Central memory CD8-positive, alpha-beta T cell (primary cell): ENCODE results near the gene ALKBH8.
"Not testable (repeated sequence)": the region's sequence is repeated elsewhere in the genome, so short reads cannot be mapped to it uniquely, and the experiment has no call there.

Experiments
- ATAC-seq: fragments of 150-1000 bp; cut with Tn5 transposase; replicated peaks from 2 replicates; pipeline ENCODE4 v1.10.0; 2022; ENCODE audit warnings: mild to moderate bottlenecking, moderate FRiP score, moderate number of reproducible peaks; ENCODE audit not compliant: poor library complexity, severe bottlenecking; ENCODE audit errors: extremely low read depth
- DNase-seq, 2 donors: peaks; one replicate each; pipeline ENCODE4 v3.0.0; 2021; ENCODE audit warnings: low spot score in 2 of 2
- H3K27ac Mint-ChIP-seq: one replicate; pipeline ENCODE4 v1.8.0; 2022; ENCODE audit warnings: low read depth, mild to moderate bottlenecking, moderate library complexity, mixed read lengths
- H3K27me3 Mint-ChIP-seq: one replicate; pipeline ENCODE4 v1.8.0; 2022; ENCODE audit warnings: mixed read lengths
- H3K36me3 Mint-ChIP-seq: one replicate; pipeline ENCODE4 v1.8.0; 2022; ENCODE audit warnings: mild to moderate bottlenecking, moderate library complexity, mixed read lengths; ENCODE audit not compliant: insufficient read depth
- H3K4me1 Mint-ChIP-seq: one replicate; pipeline ENCODE4 v1.8.0; 2022; ENCODE audit warnings: mixed read lengths
- H3K4me3 Mint-ChIP-seq: one replicate; pipeline ENCODE4 v1.8.0; 2022; ENCODE audit warnings: mild to moderate bottlenecking, moderate library complexity, mixed read lengths
- H3K9me3 Mint-ChIP-seq: one replicate; pipeline ENCODE4 v1.8.0; 2022; ENCODE audit warnings: mixed read lengths

Gene ALKBH8

GRCh38 chr11:107537155-107537554, 28.4 kb downstream of the ALKBH8 start:
- H3K4me3 Mint-ChIP-seq, H3K27ac Mint-ChIP-seq, DNase-seq, H3K27me3 Mint-ChIP-seq, H3K4me1 Mint-ChIP-seq, H3K9me3 Mint-ChIP-seq, ATAC-seq: not testable (repeated sequence)
- H3K36me3 Mint-ChIP-seq: peaks cover 16% of the 10 kb centered on the region

GRCh38 chr11:107526197-107526596, 39.3 kb downstream of the ALKBH8 start:
- H3K27ac Mint-ChIP-seq: peak overlapping the region; percentile 29
- no peaks in the 10 kb centered on the region for H3K27me3 Mint-ChIP-seq
- H3K4me1 Mint-ChIP-seq: no peaks in the 10 kb centered on the region
- no peaks in the 10 kb centered on the region for H3K9me3 Mint-ChIP-seq
- no peak for ATAC-seq
- DNase-seq: no peak
- H3K36me3 Mint-ChIP-seq: peaks cover 21% of the 10 kb centered on the region
- H3K4me3 Mint-ChIP-seq: no peak overlapping the region

GRCh38 chr11:107508858-107509244, 56.7 kb downstream of the ALKBH8 start:
- Mint-ChIP-seq H3K9me3 (peaks cover 2% of the 10 kb centered on the region), H3K36me3 (peaks cover 15% of the 10 kb centered on the region), H3K4me3 (no peak overlapping the region), H3K27me3 (no peaks in the 10 kb centered on the region), H3K4me1 (peaks cover 4% of the 10 kb centered on the region), H3K27ac (no peak overlapping the region)
- no peak for DNase-seq
- ATAC-seq: no peak

GRCh38 chr11:107508201-107508857, 57.2 kb downstream of the ALKBH8 start:
- no peak overlapping the region for H3K27ac Mint-ChIP-seq
- H3K4me3 Mint-ChIP-seq: no peak overlapping the region
- ATAC-seq (no peak), DNase-seq (no peak)
- H3K36me3 Mint-ChIP-seq: peaks cover 17% of the 10 kb centered on the region
- peaks cover 4% of the 10 kb centered on the region for H3K4me1 Mint-ChIP-seq
- no peaks in the 10 kb centered on the region for H3K27me3 Mint-ChIP-seq
- peaks cover 5% of the 10 kb centered on the region for H3K9me3 Mint-ChIP-seq

- H3K4me1 Mint-ChIP-seq: peaks cover 4% of the 10 kb centered on the region
- H3K27ac Mint-ChIP-seq: no peak overlapping the region
- ATAC-seq: no peak
- peaks cover 5% of the 10 kb centered on the region for H3K9me3 Mint-ChIP-seq
- H3K27me3 Mint-ChIP-seq: no peaks in the 10 kb centered on the region
- H3K4me3 Mint-ChIP-seq: no peak overlapping the region
- no peak for DNase-seq
- H3K36me3 Mint-ChIP-seq: peaks cover 20% of the 10 kb centered on the region
Observed at GRCh38 chr11:107505647-107506225, 59.8 kb downstream of the ALKBH8 start.

- no peak overlapping the region for H3K27ac Mint-ChIP-seq
- peaks cover 4% of the 10 kb centered on the region for H3K4me1 Mint-ChIP-seq
- H3K36me3 Mint-ChIP-seq: peaks cover 20% of the 10 kb centered on the region
- peaks cover 5% of the 10 kb centered on the region for H3K9me3 Mint-ChIP-seq
- no peaks in the 10 kb centered on the region for H3K27me3 Mint-ChIP-seq
- no peak for DNase-seq
- H3K4me3 Mint-ChIP-seq: no peak overlapping the region
- ATAC-seq: no peak
Observed at GRCh38 chr11:107504981-107505380, 60.6 kb downstream of the ALKBH8 start.

- no peak for DNase-seq
- Mint-ChIP-seq H3K4me1 (peaks cover 4% of the 10 kb centered on the region), H3K4me3 (no peak overlapping the region), H3K9me3 (peaks cover 5% of the 10 kb centered on the region), H3K27me3 (no peaks in the 10 kb centered on the region), H3K36me3 (peaks cover 19% of the 10 kb centered on the region), H3K27ac (no peak overlapping the region)
- ATAC-seq: no peak
Observed at GRCh38 chr11:107501713-107502112, 63.8 kb downstream of the ALKBH8 start.

- H3K27ac Mint-ChIP-seq, DNase-seq, H3K4me3 Mint-ChIP-seq, H3K4me1 Mint-ChIP-seq, H3K9me3 Mint-ChIP-seq, H3K36me3 Mint-ChIP-seq, ATAC-seq: not testable (repeated sequence)
- H3K27me3 Mint-ChIP-seq: peaks cover 28% of the 10 kb centered on the region
Observed at GRCh38 chr11:107497371-107497770, 68.2 kb downstream of the ALKBH8 start.

GRCh38 chr11:107496011-107496410, 69.5 kb downstream of the ALKBH8 start:
- Mint-ChIP-seq H3K36me3 (no peaks in the 10 kb centered on the region), H3K9me3 (no peaks in the 10 kb centered on the region), H3K27me3 (peaks cover 28% of the 10 kb centered on the region), H3K4me3 (no peak overlapping the region), H3K27ac (no peak overlapping the region), H3K4me1 (no peaks in the 10 kb centered on the region)
- DNase-seq (no peak), ATAC-seq (no peak)

- H3K36me3 Mint-ChIP-seq: no peaks in the 10 kb centered on the region
- no peaks in the 10 kb centered on the region for H3K4me1 Mint-ChIP-seq
- H3K27me3 Mint-ChIP-seq: peaks cover 28% of the 10 kb centered on the region
- no peak overlapping the region for H3K27ac Mint-ChIP-seq
- no peak for ATAC-seq
- DNase-seq: no peak
- H3K4me3 Mint-ChIP-seq: no peak overlapping the region
- H3K9me3 Mint-ChIP-seq: no peaks in the 10 kb centered on the region
Observed at GRCh38 chr11:107494055-107494454, 71.5 kb downstream of the ALKBH8 start.

GRCh38 chr11:107493117-107493516, 72.4 kb downstream of the ALKBH8 start:
- ATAC-seq (no peak), DNase-seq (no peak)
- H3K27me3 Mint-ChIP-seq: peaks cover 28% of the 10 kb centered on the region
- H3K4me3 Mint-ChIP-seq: no peak overlapping the region
- no peaks in the 10 kb centered on the region for H3K4me1 Mint-ChIP-seq
- H3K36me3 Mint-ChIP-seq: no peaks in the 10 kb centered on the region
- no peaks in the 10 kb centered on the region for H3K9me3 Mint-ChIP-seq
- H3K27ac Mint-ChIP-seq: no peak overlapping the region

- no peaks in the 10 kb centered on the region for H3K9me3 Mint-ChIP-seq
- no peaks in the 10 kb centered on the region for H3K4me1 Mint-ChIP-seq
- H3K4me3 Mint-ChIP-seq: no peak overlapping the region
- H3K36me3 Mint-ChIP-seq: no peaks in the 10 kb centered on the region
- H3K27me3 Mint-ChIP-seq: peaks cover 25% of the 10 kb centered on the region
- no peak for ATAC-seq
- DNase-seq: no peak
- no peak overlapping the region for H3K27ac Mint-ChIP-seq
Observed at GRCh38 chr11:107490836-107491235, 74.7 kb downstream of the ALKBH8 start.

- no peaks in the 10 kb centered on the region for H3K36me3 Mint-ChIP-seq
- peaks cover 39% of the 10 kb centered on the region for H3K27me3 Mint-ChIP-seq
- ATAC-seq (no peak), DNase-seq (no peak)
- H3K4me1 Mint-ChIP-seq: no peaks in the 10 kb centered on the region
- no peak overlapping the region for H3K4me3 Mint-ChIP-seq
- H3K27ac Mint-ChIP-seq: no peak overlapping the region
- no peaks in the 10 kb centered on the region for H3K9me3 Mint-ChIP-seq
Observed at GRCh38 chr11:107482234-107482633, 83.3 kb downstream of the ALKBH8 start.
